ENCODE measurements around the gene PIK3CB. TPM values are rescaled to one million over a fixed set of nuclear protein-coding genes. Genes with fewer than 3 reads are reported as not detected.
"Not testable (repeated sequence)": the region's sequence is repeated elsewhere in the genome, so short reads cannot be mapped to it uniquely, and the experiment has no call there.

The PIK3CB gene
- polyA plus RNA-seq, 3 donors = 14.1 to 33.6 (median 20.4) TPM

- DNase-seq = no peak
- Histone ChIP-seq H2AFZ (ENCODE audit: insufficient read depth, low read depth, low read length, poor library complexity, severe bottlenecking) (peak overlapping the region; percentile 98), H3K4me1 (ENCODE audit: control insufficient read depth in 1 of 2, insufficient read depth in 2 of 2, low read length in 2 of 2) (peaks cover 11 to 16% of the 10 kb centered on the region in 2 donors), H3K27ac (ENCODE audit: low read depth in 1 of 2, low read length in 2 of 2) (no peak overlapping the region), H3K9ac (ENCODE audit: insufficient read depth, low read length, poor library complexity, severe bottlenecking) (no peak overlapping the region), H3K4me2 (replicated peaks; ENCODE audit: extremely low read depth, low read length, poor library complexity, severe bottlenecking) (peak overlapping the region; percentile 91), H3K79me2 (ENCODE audit: insufficient read depth, low read length) (no peaks in the 10 kb centered on the region), H3K36me3 (replicated peaks in 1 of 2; ENCODE audit: control insufficient read depth in 1 of 2, insufficient read depth in 2 of 2, low read length in 2 of 2) (no peaks in the 10 kb centered on the region), H3K27me3 (ENCODE audit: control insufficient read depth in 2 of 2, insufficient read depth in 2 of 2, low read length in 2 of 2) (no peaks in the 10 kb centered on the region), H4K20me1 (ENCODE audit: insufficient read depth, low read length) (no peaks in the 10 kb centered on the region), H3K9me3 (replicated peaks in 1 of 2; ENCODE audit: control insufficient read depth in 1 of 2, insufficient read depth in 1 of 2, low read length in 2 of 2) (no peaks in the 10 kb centered on the region), H3K4me3 (replicated peaks in 1 of 3; ENCODE audit: low read depth in 2 of 3, low read length in 3 of 3) (peak overlapping the region in 2 of 3 experiments; percentile 82)
- WGBS (ENCODE audit: insufficient coverage) = 40% methylated on average over 2 of the region's 6 CpGs
- peak overlapping the region; percentile 80 to 90 for H3K4me3 Mint-ChIP-seq
- peak overlapping the region in 1 of 7 donors; percentile 40 for H3K27ac Mint-ChIP-seq
- peaks cover 0 to 3% (median 0%) of the 10 kb centered on the region in 7 donors for H3K9me3 Mint-ChIP-seq
- peaks cover 2 to 9% (median 5%) of the 10 kb centered on the region in 3 donors for H3K27me3 Mint-ChIP-seq (ENCODE audit: low read depth in 3 of 3)
- H3K36me3 Mint-ChIP-seq = peaks cover 0 to 6% of the 10 kb centered on the region in 2 donors
- peaks cover 17% of the 10 kb centered on the region for H3K4me1 Mint-ChIP-seq
- intact Hi-C loops (cut with micrococcal nuclease) = no loop called here
- TF ChIP-seq CTCF (IDR thresholded peaks at IDR 0.05) = no peak
Measured at GRCh38 chr3:138609898-138610266, 224.8 kb downstream of the PIK3CB start.

- peaks cover 0 to 6% of the 10 kb centered on the region in 2 donors for H3K36me3 Mint-ChIP-seq
- H3K27me3 Mint-ChIP-seq (ENCODE audit: low read depth in 3 of 3) = peaks cover 2 to 9% (median 5%) of the 10 kb centered on the region in 3 donors
- Histone ChIP-seq H3K79me2 (ENCODE audit: insufficient read depth, low read length) (no peaks in the 10 kb centered on the region), H3K4me1 (ENCODE audit: control insufficient read depth in 1 of 2, insufficient read depth in 2 of 2, low read length in 2 of 2) (peaks cover 11 to 16% of the 10 kb centered on the region in 2 donors), H3K27ac (ENCODE audit: low read depth in 1 of 2, low read length in 2 of 2) (peak within 1 kb of the TSS in 1 of 2 donors; percentile 69), H3K27me3 (ENCODE audit: control insufficient read depth in 2 of 2, insufficient read depth in 2 of 2, low read length in 2 of 2) (no peaks in the 10 kb centered on the region), H3K4me3 (replicated peaks in 1 of 3; ENCODE audit: low read depth in 2 of 3, low read length in 3 of 3) (peak within 1 kb of the TSS; percentile 40 to 82 (median 82)), H3K4me2 (replicated peaks; ENCODE audit: extremely low read depth, low read length, poor library complexity, severe bottlenecking) (peak within 1 kb of the TSS; percentile 91), H4K20me1 (ENCODE audit: insufficient read depth, low read length) (no peaks in the 10 kb centered on the region), H3K9ac (ENCODE audit: insufficient read depth, low read length, poor library complexity, severe bottlenecking) (peak within 1 kb of the TSS; percentile 83), H2AFZ (ENCODE audit: insufficient read depth, low read depth, low read length, poor library complexity, severe bottlenecking) (peak within 1 kb of the TSS; percentile 98), H3K9me3 (replicated peaks in 1 of 2; ENCODE audit: control insufficient read depth in 1 of 2, insufficient read depth in 1 of 2, low read length in 2 of 2) (no peaks in the 10 kb centered on the region), H3K36me3 (replicated peaks in 1 of 2; ENCODE audit: control insufficient read depth in 1 of 2, insufficient read depth in 2 of 2, low read length in 2 of 2) (no peaks in the 10 kb centered on the region)
- no peak for TF ChIP-seq CTCF (IDR thresholded peaks at IDR 0.05)
- peak within 1 kb of the TSS; percentile 80 to 90 for H3K4me3 Mint-ChIP-seq
- H3K27ac Mint-ChIP-seq = peak within 1 kb of the TSS; percentile 40 to 81 (median 49)
- WGBS (ENCODE audit: insufficient coverage) = 2% methylated on average over 67 of the region's 68 CpGs
- intact Hi-C loops (cut with micrococcal nuclease) = no loop called here
- H3K9me3 Mint-ChIP-seq = peaks cover 0 to 6% (median 0%) of the 10 kb centered on the region in 7 donors
- peaks cover 17% of the 10 kb centered on the region for H3K4me1 Mint-ChIP-seq
- peak; percentile 18 to 32 (median 26) for DNase-seq
Measured at GRCh38 chr3:138608322-138609135, 226.2 kb downstream of the PIK3CB start, which contains the start of gene FAIM. Gene FAIM (plus strand): TSS chr3:138608771. CDS start chr3:138619727, 10,956 bp downstream.

- H2AFZ ChIP-seq (ENCODE audit: insufficient read depth, low read depth, low read length, poor library complexity, severe bottlenecking); H3K4me1 ChIP-seq (ENCODE audit: control insufficient read depth in 1 of 2, insufficient read depth in 2 of 2, low read length in 2 of 2); H3K36me3 Mint-ChIP-seq; DNase-seq; H3K79me2 ChIP-seq (ENCODE audit: insufficient read depth, low read length); H3K27me3 ChIP-seq (ENCODE audit: control insufficient read depth in 2 of 2, insufficient read depth in 2 of 2, low read length in 2 of 2); H4K20me1 ChIP-seq (ENCODE audit: insufficient read depth, low read length); H3K27me3 Mint-ChIP-seq (ENCODE audit: low read depth in 3 of 3); H3K27ac Mint-ChIP-seq; H3K4me3 ChIP-seq (replicated peaks in 1 of 3; ENCODE audit: low read depth in 2 of 3, low read length in 3 of 3); H3K27ac ChIP-seq (ENCODE audit: low read depth in 1 of 2, low read length in 2 of 2); H3K4me1 Mint-ChIP-seq; H3K4me3 Mint-ChIP-seq; H3K9me3 ChIP-seq (replicated peaks in 1 of 2; ENCODE audit: control insufficient read depth in 1 of 2, insufficient read depth in 1 of 2, low read length in 2 of 2); H3K4me2 ChIP-seq (replicated peaks; ENCODE audit: extremely low read depth, low read length, poor library complexity, severe bottlenecking); intact Hi-C loops (cut with micrococcal nuclease); H3K9ac ChIP-seq (ENCODE audit: insufficient read depth, low read length, poor library complexity, severe bottlenecking); H3K36me3 ChIP-seq (replicated peaks in 1 of 2; ENCODE audit: control insufficient read depth in 1 of 2, insufficient read depth in 2 of 2, low read length in 2 of 2): not testable (repeated sequence)
- WGBS (ENCODE audit: insufficient coverage) = 100% methylated on average over 1 of the region's 5 CpGs
- H3K9me3 Mint-ChIP-seq = peaks cover 6 to 16% (median 14%) of the 10 kb centered on the region in 7 donors
Measured at GRCh38 chr3:138604106-138604595, 230.6 kb downstream of the PIK3CB start.

Data from CD14-positive monocyte (primary cell).